GM12878 (cell line): ENCODE measurements around the gene ADRA2B.

Experiments
- CTCF ChIP-seq, 3 experiments: IDR thresholded peaks in 2 of 3; conservative IDR thresholded peaks in 1 of 3; 2 replicates each; pipeline ENCODE4 v1.5.1; 2011; ENCODE audit warnings: low read depth in 3 of 3, low read length in 3 of 3, mild to moderate bottlenecking in 3 of 3, control low read depth in 2 of 3, moderate library complexity in 2 of 3, inconsistent platforms in 1 of 3, mixed read lengths in 1 of 3; ENCODE audit not compliant: control insufficient read depth in 2 of 3, insufficient read depth in 1 of 3; ENCODE audit errors: extremely low read depth in 1 of 3
- EED ChIP-seq: sonication (generic); IDR thresholded peaks from 2 replicates; pipeline ENCODE4 v1.6.1; 2016; ENCODE audit warnings: antibody characterized with exemption, low read depth
- EP300 ChIP-seq, 2 experiments: fragments of 150-350 bp in 1 of 2; IDR thresholded peaks; 2 replicates each; pipeline ENCODE4 v1.6.1; 2011 to 2012; ENCODE audit warnings: low read depth in 2 of 2, low read length in 2 of 2, borderline replicate concordance in 1 of 2, improper control_type of control experiment in 1 of 2, inconsistent platforms in 1 of 2; ENCODE audit not compliant: control insufficient read depth in 1 of 2
- LARP7 ChIP-seq: fragments of 450-650 bp; IDR thresholded peaks from 2 replicates; pipeline ENCODE4 v1.6.1; 2017; ENCODE audit warnings: mild to moderate bottlenecking
- POLR2AphosphoS5 ChIP-seq: IDR thresholded peaks from 2 replicates; pipeline ENCODE4 v1.6.1; 2011; ENCODE audit warnings: mild to moderate bottlenecking, low read length, inconsistent platforms
- TAF1 ChIP-seq: IDR thresholded peaks from 2 replicates; pipeline ENCODE4 v1.6.1; 2011; ENCODE audit warnings: mild to moderate bottlenecking, low read depth, low read length, borderline replicate concordance

GRCh38 chr2:96153991-96154431, 37.6 kb upstream of the ADRA2B start:
- TF ChIP-seq LARP7 (no peak), TAF1 (no peak), CTCF (IDR thresholded peaks at IDR 0.05 in 2 of 3, conservative IDR thresholded peaks at IDR 0.05 in 1 of 3; ENCODE audit: control insufficient read depth in 2 of 3, extremely low read depth in 1 of 3, insufficient read depth in 1 of 3, low read depth in 3 of 3, low read length in 3 of 3) (no peak; a peak in 1 of 6 replicates), POLR2AphosphoS5 (no peak), EED (no peak), EP300 (IDR thresholded peaks at IDR 0.05; ENCODE audit: borderline replicate concordance in 1 of 2, control insufficient read depth in 1 of 2, low read depth in 2 of 2, low read length in 2 of 2) (no peak)
